SK-N-SH (cell line): ENCODE measurements around the gene GALNS. TPM values are rescaled to one million over a fixed set of nuclear protein-coding genes. Genes with fewer than 3 reads are reported as not detected.

Experiments
- CTCF ChIA-PET: fragments of 300-600, 350-600 bp; formaldehyde crosslinking; extraction: SDS; loops from one replicate; lab custom pipeline; 2021; lab: Yijun Ruan, JAX
- POLR2A ChIA-PET: fragments of 350-600 bp; sonication (Branson Sonifier 250); formaldehyde crosslinking; extraction: SDS; loops from one replicate; lab custom pipeline; 2020; ENCODE audit warnings: antibody characterized with exemption, inconsistent platforms; lab: Yijun Ruan, JAX
- DNase-seq: peaks from one replicate; pipeline ENCODE4 v3.0.0; 2012
- H2AFZ ChIP-seq: fragments of 200-600 bp; sonication (generic); 2 replicates; pipeline ENCODE4 v1.8.1; 2016; ENCODE audit warnings: antibody characterized with exemption, mild to moderate bottlenecking, low read depth
- H3F3A ChIP-seq: fragments of 200-600 bp; sonication (generic); replicated peaks from 2 replicates; pipeline ENCODE3; 2016; ENCODE audit warnings: antibody characterized with exemption, mild to moderate bottlenecking; ENCODE audit not compliant: insufficient read depth
- H3K27ac ChIP-seq, 2 experiments: fragments of 200-500 bp in 1 of 2; fragments of 200-600 bp in 1 of 2; sonication (Bioruptor generic) in 1 of 2; sonication (generic), shearing (Covaris generic) in 1 of 2; 2 replicates each; pipeline versions ENCODE4 v1.5.1 to v1.6.1; 2014 to 2016; ENCODE audit warnings: low read depth in 2 of 2, inconsistent platforms in 1 of 2, low read length in 1 of 2, mild to moderate bottlenecking in 1 of 2, mixed read lengths in 1 of 2
- H3K27me3 ChIP-seq: fragments of 200-600 bp; sonication (generic), shearing (Covaris generic); 2 replicates; pipeline ENCODE4 v1.6.1; 2016; ENCODE audit warnings: mixed run types; ENCODE audit not compliant: insufficient read depth
- H3K36me3 ChIP-seq, 2 experiments: fragments of 200-500 bp in 1 of 2; fragments of 200-600 bp in 1 of 2; sonication (Bioruptor generic) in 1 of 2; sonication (generic) in 1 of 2; replicated peaks in 1 of 2; 2 replicates each; pipeline versions ENCODE3 to v1.5.1; 2014 to 2016; ENCODE audit warnings: low read length in 1 of 2, mild to moderate bottlenecking in 1 of 2; ENCODE audit not compliant: insufficient read depth in 2 of 2, control insufficient read depth in 1 of 2
- H3K4me1 ChIP-seq, 2 experiments: fragments of 200-500 bp in 1 of 2; fragments of 200-600 bp in 1 of 2; sonication (Bioruptor generic) in 1 of 2; sonication (generic), shearing (Covaris generic) in 1 of 2; 2 replicates each; pipeline versions ENCODE4 v1.5.1 to v1.6.1; 2014 to 2016; ENCODE audit warnings: low read depth in 1 of 2, low read length in 1 of 2, mixed run types in 1 of 2; ENCODE audit not compliant: insufficient read depth in 2 of 2, control insufficient read depth in 1 of 2
- H3K4me2 ChIP-seq: fragments of 200-600 bp; sonication (generic), shearing (Covaris generic); 2 replicates; pipeline ENCODE4 v1.6.1; 2017; ENCODE audit warnings: mixed run types
- H3K4me3 ChIP-seq, 2 experiments: fragments of 200-500 bp in 1 of 2; fragments of 200-600 bp in 1 of 2; sonication (Bioruptor generic) in 1 of 2; sonication (generic), shearing (Covaris generic) in 1 of 2; 2 replicates each; pipeline versions ENCODE4 v1.5.1 to v1.8.1; 2014 to 2016; ENCODE audit warnings: low read depth in 2 of 2, inconsistent platforms in 1 of 2, low read length in 1 of 2, mild to moderate bottlenecking in 1 of 2, mixed read lengths in 1 of 2, moderate library complexity in 1 of 2
- H3K79me2 ChIP-seq: fragments of 200-600 bp; sonication (generic); 2 replicates; pipeline ENCODE4 v1.8.1; 2017; ENCODE audit warnings: mild to moderate bottlenecking; ENCODE audit not compliant: insufficient read depth
- H3K9ac ChIP-seq: fragments of 200-600 bp; sonication (generic); 2 replicates; pipeline ENCODE4 v1.6.1; 2017; ENCODE audit warnings: mixed run types
- H3K9me2 ChIP-seq: fragments of 200-600 bp; sonication (generic); 2 replicates; pipeline ENCODE4 v1.6.1; 2017; ENCODE audit warnings: mixed run types
- H3K9me3 ChIP-seq: fragments of 200-600 bp; sonication (generic); 2 replicates; pipeline ENCODE4 v1.6.1; 2017; ENCODE audit warnings: mixed run types, mild to moderate bottlenecking, moderate library complexity
- H4K20me1 ChIP-seq: fragments of 200-600 bp; sonication (generic); 2 replicates; pipeline ENCODE4 v1.6.1; 2017; ENCODE audit warnings: mild to moderate bottlenecking, mixed run types; ENCODE audit not compliant: insufficient read depth
- GABPA ChIP-seq: IDR thresholded peaks from 2 replicates; pipeline ENCODE4 v1.4.0; 2012; ENCODE audit warnings: low read depth, mild to moderate bottlenecking
- GATA2 ChIP-seq: sonication (generic); formaldehyde crosslinking; IDR thresholded peaks from 2 replicates; pipeline ENCODE4 v1.5.0; 2020; ENCODE audit warnings: mild to moderate bottlenecking, missing genetic modification reagents
- JUND ChIP-seq: IDR thresholded peaks from 2 replicates; pipeline ENCODE4 v1.4.0; 2012
- MEF2A ChIP-seq: IDR thresholded peaks from 2 replicates; pipeline ENCODE4 v1.4.0; 2012; ENCODE audit warnings: low read depth, borderline replicate concordance
- RFX5 ChIP-seq: IDR thresholded peaks from 2 replicates; pipeline ENCODE4 v1.6.1; 2012; ENCODE audit warnings: mild to moderate bottlenecking, improper control_type of control experiment, low read length
- RXRA ChIP-seq: IDR thresholded peaks from 2 replicates; pipeline ENCODE4 v1.4.0; 2012; ENCODE audit warnings: low read depth, mild to moderate bottlenecking, borderline replicate concordance
- WGBS: methylation state at CpG from one replicate; pipeline ENCODE4 v1.1.6; 2017; ENCODE audit warnings: low lambda C conversion rate; 5-methylcytosine and 5-hydroxymethylcytosine counted together
- polyA plus RNA-seq, 3 experiments: library from polyadenylated mRNA; depleted of rRNA; stranded (reverse); fragments of >200 nt; gene quantifications; 2 replicates each; pipeline ENCODE4 v1.2.3, GENCODE V29; 2012
- TF ChIP-seq, protein P1 (sequence below): IDR thresholded peaks from 2 replicates; pipeline ENCODE4; 2012

GALNS gene
- polyA plus RNA-seq, 1 of the 3 experiments (the other 2 are of a cell fraction) = 16.5 TPM

DNA sequence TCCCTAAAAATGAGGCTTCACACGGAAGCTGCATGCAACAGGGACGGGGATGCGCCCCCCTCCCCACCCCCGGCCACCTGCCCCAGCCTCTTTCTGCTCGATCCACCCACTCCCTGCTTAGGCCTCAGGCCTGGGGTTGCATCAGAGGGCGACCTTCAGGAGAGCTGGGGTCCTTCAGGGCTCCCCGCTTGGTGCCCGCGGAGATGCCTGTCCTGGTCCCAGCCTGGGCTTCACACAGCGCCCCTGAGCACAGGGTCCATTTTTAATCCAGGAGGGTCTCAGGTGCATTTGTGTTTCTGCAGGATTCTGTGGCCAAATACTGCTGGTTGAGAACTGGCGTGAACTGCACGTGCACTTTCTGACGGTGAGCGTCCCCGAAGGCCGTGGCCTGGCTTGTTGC, 37.6 kb downstream of the GALNS start (continued):
- TF ChIP-seq, protein P1, sequence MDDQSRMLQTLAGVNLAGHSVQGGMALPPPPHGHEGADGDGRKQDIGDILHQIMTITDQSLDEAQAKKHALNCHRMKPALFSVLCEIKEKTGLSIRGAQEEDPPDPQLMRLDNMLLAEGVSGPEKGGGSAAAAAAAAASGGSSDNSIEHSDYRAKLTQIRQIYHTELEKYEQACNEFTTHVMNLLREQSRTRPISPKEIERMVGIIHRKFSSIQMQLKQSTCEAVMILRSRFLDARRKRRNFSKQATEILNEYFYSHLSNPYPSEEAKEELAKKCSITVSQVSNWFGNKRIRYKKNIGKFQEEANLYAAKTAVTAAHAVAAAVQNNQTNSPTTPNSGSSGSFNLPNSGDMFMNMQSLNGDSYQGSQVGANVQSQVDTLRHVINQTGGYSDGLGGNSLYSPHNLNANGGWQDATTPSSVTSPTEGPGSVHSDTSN = no peak
- TF ChIP-seq RXRA (no peak), JUND (no peak)

DNA sequence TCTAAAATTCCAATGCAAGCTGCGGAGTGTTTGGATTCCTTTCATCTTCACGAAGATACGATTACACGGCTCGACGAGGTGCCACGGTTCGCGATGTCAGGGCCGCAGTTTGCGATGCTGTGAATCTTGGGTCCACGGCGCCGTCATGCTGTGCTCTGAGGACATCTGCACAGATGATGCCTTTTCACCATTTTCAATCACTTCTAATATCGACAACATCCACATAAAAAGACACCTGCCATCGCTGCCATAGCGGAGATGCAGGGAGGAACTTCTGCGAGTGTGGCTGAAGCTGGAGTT, 38.2 kb downstream of the GALNS start:
- no peak for TF ChIP-seq GABPA
- DNase-seq = no peak
- Histone ChIP-seq H3K9me3 (no peaks in the 10 kb centered on the region), H3K9ac (no peak overlapping the region), H3K4me2 (no peak overlapping the region), H3K79me2 (no peaks in the 10 kb centered on the region), H3K27me3 (no peaks in the 10 kb centered on the region), H3K27ac (no peak overlapping the region), H3K4me3 (no peak overlapping the region), H3F3A (no peaks in the 10 kb centered on the region), H3K9me2 (no peaks in the 10 kb centered on the region), H4K20me1 (no peaks in the 10 kb centered on the region), H3K36me3 (peaks cover 0 to 8% of the 10 kb centered on the region in 2 experiments), H2AFZ (no peak overlapping the region), H3K4me1 (peaks cover 0 to 7% of the 10 kb centered on the region in 2 experiments; a peak in 1 of 4 replicates)
- 91% methylated on average over 16 of the region's 18 CpGs for WGBS
- POLR2A ChIA-PET = no interaction called here
- CTCF ChIA-PET = interaction anchor here (1.0 to 2.5 kb wide), 4 partner anchors 9 to 349 kb away, joined by 3 to 10 read pairs (median 4); no protein-coding TSS in a partner anchor

DNA sequence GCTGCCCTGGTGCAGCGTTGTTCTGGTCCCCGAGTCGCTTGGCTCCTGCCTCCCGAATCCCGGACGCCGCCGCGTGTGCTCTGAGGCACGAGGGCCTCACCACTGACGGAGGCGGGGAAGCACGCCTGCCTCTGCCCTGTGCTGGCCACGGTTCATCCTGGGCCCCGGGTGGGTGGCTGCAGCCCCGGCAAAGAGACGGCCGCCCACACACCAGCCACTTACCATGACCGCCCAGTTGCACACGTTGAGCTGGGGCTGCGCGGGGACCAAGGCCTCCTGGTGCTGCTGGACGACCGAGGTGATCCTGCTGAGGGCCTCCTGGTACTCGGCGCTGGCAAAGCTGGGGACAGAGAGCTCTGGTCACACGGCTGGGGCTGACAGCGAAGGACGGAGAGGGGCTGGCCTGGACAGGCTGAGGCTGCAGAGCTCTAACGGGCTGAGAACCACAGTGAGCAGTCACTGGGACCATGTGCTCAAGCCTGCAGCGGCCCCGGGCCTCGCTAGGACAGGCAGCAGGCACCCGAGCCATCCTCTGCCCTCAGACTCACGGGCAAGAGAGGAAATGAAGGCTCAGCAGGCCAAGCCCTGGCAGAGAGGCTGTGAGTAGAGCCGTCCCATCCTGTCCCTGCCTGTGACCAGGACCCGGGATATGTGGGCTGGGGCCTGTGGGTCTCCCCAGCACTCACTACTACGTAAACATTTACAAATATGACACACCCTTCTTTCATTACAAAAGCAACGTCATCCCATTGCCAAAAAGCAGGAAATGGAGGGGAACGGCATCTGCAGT, 38.8 kb downstream of the GALNS start:
- no peaks in the 10 kb centered on the region for H3K9me2 ChIP-seq
- no peak overlapping the region for H3K27ac ChIP-seq
- no peaks in the 10 kb centered on the region for H4K20me1 ChIP-seq
- ChIA-PET CTCF (interaction anchor here (0.8 to 9.1 kb wide), 6 partner anchors 9 to 351 kb away, joined by 3 to 82 read pairs (median 4); partner anchors contain the start of genes CDH15, GALNS and TRAPPC2L), POLR2A (interaction anchor here (1.1 kb wide), 1 partner anchor 40 kb away, joined by 3 read pairs; no protein-coding TSS in a partner anchor)
- no peak overlapping the region for H2AFZ ChIP-seq
- DNase-seq = no peak
- H3K79me2 ChIP-seq = no peaks in the 10 kb centered on the region
- peaks cover 1% of the 10 kb centered on the region for H3F3A ChIP-seq
- H3K4me2 ChIP-seq = no peak overlapping the region
- peaks cover 0 to 8% of the 10 kb centered on the region in 2 experiments; a peak in 1 of 4 replicates for H3K4me1 ChIP-seq
- no peak overlapping the region for H3K4me3 ChIP-seq
- no peak overlapping the region for H3K9ac ChIP-seq
- peaks cover 0 to 8% of the 10 kb centered on the region in 2 experiments for H3K36me3 ChIP-seq
- WGBS = 86% methylated on average over 15 of the region's 40 CpGs
- no peak for TF ChIP-seq RFX5
- no peak for TF ChIP-seq MEF2A
- TF ChIP-seq GATA2 (CRISPR knock-in tag) = no peak
- no peaks in the 10 kb centered on the region for H3K27me3 ChIP-seq
- no peaks in the 10 kb centered on the region for H3K9me3 ChIP-seq
